HL-60/S4 (cell line): ENCODE results near the gene FAM193B.

Experiments
- in situ Hi-C: fragments of 300-500 bp; cut with MboI; formaldehyde crosslinking; loops from 2 replicates; pipeline ENCODE4 v1.14.3; 2022; ENCODE audit warnings: low sequenced_read_pairs

Gene FAM193B

DNA sequence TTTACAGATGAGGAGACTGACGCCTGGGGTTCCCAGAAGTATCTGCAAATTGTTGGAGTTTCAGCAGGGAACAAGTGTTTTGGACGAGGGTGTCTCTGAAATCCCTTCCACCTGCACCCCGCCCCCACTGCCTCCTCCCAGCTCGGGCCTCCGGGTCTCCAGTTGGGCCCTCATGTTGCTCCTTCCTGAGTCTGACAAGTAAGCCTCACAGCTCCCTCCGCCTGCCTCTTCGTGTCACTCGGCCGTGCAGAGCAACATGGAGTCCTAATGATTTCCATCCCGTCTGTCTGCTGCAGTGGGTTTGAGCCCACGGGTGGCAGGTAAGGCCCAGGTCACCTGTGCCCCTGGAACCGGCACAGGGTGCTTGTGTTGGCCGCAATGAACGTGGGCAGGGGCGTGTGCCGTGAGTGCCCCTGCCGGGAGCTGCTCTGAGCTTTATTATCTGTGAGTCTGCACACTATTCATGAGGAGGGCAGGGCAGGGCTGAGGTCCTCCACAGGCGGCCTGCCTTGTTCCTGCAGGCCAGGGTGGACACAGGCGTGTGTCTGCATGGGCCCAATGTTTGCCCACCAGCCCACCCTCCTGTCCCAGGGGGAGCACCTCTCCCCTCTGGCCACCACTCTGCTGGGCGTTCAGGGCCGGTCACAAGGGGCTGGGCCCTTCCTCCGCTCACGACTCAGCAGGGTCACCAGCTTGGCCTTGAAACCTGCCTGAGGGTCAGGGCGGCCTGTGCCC is 50.8 kb downstream of the FAM193B start:
- in situ Hi-C loops, result no loop called here

DNA sequence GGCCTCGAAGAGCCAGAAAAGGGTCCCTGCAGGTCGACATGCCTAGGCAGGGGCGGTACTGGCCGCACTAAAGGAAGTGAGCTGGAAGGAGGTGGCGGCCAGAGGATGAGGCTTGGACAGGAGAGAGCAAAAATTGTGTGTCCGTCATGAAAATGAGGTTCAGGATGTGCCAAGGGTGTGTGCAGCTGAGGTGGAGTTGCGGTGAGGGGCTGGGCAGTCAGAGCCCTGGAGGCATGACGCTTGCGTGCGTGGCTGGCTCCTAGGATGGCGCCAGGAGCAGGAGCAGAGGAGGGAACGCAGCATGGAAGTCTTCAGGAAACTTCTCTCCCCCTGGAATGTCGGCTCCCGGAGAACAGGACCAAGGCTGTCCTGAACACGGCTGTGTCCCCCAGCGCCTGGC is 51.5 kb downstream of the FAM193B start:
- in situ Hi-C loops, result no loop called here

DNA sequence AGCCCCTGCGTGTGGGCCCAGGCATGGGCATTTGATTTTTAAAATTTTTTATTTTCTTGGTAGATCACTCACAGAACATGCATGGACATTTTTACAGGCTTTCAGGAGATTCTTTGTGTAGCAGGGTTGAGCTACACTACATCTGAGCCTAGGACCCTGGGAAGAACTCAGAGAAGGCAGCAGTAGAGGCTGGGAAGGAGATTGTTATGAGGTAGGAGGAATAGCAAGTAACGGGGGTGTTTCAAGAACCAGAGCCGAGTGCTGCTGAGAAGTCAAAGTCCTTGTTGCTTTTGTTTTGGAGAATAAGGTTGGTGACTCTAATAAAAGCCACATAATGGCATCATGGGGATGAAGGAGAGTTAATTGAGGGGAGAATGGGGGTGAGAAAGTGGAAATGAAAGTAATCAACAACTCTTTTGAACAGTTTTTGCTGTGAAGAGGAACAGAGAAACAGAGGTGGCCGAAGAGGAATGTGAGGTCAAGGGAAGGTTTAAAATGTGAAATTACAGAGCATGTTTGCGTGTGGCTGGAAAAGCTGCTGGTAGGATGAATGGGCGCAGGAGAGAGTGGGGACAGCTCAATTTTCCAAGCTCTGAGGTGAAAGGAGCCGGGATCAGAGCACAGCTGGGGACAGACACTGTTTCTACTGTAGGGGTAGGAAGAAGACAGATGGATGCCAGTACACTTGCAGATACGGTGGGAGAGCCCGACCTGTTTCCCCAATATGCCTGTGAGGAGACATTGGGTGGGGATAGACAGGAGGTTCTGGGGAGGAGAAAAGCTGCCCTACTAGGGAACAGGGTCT is 52.3 kb downstream of the FAM193B start:
- in situ Hi-C loops, result no loop called here

DNA sequence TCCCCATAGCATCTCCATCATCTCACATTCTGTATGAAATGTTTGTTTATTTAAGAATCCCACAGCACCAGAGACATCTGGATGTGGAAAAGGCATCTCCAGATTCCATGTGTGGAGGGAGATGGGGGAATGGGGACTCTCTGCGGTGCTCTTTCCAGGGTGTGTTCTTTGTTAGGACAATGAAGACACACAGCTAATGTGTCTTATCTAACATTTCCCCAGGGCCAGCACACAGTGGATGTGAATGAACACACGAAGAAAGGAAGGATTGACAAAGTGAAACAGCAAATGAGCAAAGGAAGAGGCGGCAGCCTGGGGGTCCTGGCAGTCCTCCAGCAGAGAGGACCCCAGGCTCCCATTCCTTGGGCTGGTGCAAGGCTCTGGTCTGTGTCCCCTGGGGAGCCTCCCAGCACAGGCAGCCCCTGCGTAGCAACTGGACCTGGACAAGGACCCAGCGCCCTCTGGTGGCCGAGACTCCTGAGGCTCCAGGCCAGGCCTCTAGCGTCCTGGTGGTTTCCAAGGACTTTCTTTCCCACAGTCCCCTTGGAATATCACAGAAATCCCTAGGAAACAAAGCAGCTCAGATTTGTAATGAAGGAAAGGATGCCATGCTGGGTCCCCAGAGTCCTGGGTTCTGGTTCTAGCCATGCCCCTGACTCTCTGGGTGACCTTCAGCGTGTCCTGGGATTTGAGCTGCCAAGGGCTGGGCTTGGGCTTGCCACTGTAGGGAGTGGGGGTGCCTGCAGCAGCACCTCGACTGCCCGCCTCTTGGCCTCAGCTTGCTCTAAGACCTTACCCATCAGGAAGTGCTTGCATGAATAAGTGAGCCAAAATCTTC is 53.5 kb downstream of the FAM193B start:
- in situ Hi-C loops, result no loop called here

DNA sequence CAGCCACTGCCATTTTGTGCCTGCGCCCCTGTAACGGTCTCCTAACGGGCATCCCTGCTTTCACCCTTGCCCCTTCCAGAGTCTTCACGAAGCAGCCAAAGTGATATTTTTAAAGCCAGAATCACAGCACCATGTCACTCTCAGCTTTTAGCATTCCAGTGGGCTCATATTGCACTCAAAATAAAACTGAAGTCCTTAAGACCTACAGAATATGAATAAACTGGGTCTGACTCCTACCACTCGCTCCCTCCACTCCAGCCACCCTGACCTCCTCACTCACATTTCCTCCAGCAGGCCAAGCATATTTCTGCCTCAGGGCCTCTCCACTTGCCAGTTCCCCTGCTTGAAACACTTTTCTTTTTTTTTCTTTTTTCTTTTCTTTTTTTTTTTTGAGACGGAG is 54.5 kb downstream of the FAM193B start:
- in situ Hi-C loops, result no loop called here

DNA sequence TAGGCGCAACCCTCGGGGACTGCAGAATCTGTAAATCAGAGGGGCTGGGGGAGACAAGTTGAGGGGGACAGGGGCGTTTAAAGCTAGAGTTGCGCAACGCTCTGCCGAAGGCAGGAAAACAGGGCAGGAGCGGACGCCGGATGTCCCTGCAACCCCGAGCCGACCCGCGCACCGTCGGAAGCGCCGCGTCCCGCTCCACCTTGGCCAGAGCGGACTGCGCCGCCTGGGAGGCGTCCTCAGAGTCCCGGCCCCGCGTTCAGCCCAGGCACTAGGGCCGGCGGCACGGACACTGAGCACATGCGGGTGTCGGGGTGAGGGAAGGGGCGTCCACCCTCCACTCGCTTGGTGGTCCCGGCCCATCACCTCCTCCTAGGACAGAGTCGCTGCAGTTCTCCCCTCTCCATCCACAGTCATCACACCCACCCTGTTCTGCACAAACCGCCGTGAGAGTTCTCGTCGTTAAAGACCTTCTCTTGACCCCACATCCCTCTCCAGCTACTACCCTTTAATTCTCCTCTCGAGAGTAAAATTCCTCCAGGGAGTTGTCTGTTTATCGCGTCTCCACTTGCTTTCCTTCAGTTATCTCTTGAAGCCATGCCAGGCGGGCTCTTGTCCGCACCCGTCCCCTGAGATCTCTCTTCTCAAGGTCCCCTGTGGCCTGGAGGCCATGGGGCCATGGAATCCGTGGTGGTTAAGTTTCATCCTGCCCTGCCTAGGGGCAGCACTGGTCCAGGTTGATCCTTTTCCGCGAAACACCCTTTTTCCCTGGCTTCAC is 56.2 kb downstream of the FAM193B start:
- in situ Hi-C loops, result no loop called here

DNA sequence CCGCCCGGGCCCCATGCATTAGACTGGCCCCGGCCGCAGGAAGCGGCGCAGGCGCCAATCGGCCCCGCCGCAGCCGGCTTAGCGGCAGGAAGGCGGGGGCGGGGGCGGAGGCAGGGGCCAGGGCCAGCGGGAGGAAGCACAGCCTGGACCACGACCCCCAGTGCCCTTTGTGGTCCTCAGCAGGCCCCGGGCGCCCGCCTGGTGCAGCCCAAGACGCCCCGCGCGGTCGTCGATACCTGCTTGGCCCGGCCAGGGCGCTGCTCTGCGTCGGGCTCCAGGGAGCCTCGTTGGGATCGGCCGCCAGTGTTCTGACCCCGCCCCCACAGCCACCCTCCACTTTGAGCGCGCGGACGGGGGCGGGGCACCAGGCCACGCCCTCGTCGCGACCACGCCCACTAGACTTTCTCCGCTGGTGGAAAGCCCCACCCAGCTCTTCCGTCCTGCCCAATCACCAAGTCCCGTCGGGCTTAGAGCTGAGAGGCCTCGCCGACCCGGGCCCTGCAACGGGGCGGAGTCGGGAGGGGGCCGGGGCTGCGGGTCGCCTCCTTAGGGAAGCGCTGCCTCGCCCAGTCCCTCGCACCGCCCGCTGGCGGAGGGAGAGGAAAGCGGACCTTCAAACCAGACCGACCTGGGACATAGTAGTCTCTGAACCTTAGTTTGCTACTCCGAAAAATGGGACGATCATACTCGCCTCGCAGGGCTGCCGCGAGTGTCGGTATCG is 56.9 kb downstream of the FAM193B start, which contains the start of gene PDLIM7:
Gene PDLIM7 (minus strand): TSS at position 313 of the 721 bp plus-strand sequence. CDS start 1,092 bp downstream, outside the sequence.
- in situ Hi-C loops, result no loop called here

DNA sequence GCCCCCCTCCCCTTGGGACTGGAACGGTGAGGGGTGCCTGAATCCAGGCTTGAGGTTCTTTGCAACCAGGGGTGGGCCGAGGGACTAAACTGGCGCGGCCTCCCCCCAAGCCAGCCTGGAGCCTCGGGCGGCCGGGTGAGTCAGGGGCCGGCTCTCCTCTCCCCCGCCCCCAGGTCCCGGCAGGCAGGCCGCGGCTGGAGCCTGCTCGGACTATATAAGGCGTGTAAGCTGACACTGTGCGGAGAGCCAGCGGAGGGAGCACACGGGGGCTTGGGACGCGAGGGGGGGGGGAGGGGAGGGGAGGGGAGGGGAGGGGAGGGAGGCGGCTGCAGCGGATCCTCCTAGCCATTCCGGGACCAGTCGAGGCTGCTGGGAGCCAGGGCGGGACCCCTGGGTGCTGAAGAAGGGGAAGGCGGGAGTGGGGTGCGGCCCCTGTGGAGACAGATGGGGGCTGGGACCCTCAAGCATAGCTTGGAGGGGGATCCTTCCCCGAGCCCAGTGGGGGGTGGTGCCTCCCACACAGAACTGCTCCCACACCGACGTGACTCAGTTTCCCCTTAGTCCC is 57.6 kb downstream of the FAM193B start:
- in situ Hi-C loops, result no loop called here

DNA sequence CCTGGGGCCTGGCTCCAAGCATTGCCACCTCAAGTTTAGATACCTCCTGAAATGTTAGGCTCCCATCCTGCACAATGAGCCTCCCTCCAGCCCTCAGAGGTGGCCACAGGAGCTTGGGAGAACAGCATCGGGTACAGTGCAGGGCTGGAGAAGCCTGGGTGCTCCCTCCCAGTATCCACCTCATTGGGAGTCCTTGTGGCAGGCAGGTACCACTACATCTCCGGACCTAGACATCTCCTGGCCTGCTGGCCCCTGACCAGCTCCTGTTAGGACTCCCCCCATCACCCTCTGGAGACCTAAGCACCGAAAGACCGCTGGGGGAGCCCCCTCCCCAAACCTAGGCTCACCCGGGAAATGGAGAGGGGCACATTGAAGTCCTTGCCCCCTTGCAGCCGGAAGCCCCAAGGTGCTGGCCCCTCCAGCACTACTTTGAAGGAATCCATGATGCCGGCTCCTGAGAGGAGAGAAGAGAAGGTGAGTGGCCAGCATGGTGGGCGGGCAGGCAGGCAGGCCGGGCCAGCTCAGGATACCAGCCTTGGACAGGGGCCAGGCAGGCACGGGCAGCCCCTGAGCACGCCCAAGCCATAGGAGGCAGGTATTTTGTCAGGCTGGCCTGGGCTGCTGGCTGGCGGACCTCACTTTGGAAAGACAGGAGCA is 58.2 kb downstream of the FAM193B start:
- in situ Hi-C loops, result no loop called here

DNA sequence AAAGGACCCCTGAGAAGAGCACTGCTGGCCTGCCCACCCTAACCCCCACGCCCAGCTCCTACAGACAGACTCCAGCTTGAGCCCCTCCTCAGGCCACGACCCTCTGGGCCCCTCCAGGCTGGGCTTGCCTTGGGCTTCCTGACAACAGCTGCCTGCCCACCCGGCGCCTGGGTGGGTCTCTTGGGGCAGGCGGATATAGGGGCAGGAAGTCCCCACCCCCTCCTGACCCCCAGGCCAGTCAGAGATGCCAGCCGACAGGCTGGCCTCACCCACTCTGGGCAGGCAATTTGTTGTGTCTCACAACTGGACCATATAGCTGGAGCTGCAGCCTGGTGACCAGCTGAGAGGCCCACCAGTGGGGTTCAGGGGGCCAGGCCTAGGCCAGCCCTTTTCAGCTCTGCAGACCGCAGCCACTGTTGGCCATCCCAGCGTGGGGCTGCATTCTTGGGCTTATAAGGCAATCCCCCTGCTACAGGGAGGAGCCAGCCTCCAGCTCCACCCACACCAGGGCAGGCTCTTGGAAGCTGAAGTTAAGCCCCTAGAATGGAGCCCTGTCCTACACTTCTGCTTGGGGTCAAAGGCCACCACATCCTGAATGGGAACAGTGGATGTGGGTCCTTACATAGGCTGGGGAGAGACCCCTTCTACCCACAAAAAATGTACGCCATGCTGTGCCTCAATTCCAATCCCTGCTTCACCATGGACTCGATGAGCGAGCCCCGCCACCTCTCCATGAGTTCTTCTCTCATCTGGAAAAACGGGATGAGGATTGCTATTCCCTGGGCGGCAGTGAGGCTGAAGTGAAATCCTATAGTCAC is 58.9 kb downstream of the FAM193B start:
- in situ Hi-C loops, result no loop called here

DNA sequence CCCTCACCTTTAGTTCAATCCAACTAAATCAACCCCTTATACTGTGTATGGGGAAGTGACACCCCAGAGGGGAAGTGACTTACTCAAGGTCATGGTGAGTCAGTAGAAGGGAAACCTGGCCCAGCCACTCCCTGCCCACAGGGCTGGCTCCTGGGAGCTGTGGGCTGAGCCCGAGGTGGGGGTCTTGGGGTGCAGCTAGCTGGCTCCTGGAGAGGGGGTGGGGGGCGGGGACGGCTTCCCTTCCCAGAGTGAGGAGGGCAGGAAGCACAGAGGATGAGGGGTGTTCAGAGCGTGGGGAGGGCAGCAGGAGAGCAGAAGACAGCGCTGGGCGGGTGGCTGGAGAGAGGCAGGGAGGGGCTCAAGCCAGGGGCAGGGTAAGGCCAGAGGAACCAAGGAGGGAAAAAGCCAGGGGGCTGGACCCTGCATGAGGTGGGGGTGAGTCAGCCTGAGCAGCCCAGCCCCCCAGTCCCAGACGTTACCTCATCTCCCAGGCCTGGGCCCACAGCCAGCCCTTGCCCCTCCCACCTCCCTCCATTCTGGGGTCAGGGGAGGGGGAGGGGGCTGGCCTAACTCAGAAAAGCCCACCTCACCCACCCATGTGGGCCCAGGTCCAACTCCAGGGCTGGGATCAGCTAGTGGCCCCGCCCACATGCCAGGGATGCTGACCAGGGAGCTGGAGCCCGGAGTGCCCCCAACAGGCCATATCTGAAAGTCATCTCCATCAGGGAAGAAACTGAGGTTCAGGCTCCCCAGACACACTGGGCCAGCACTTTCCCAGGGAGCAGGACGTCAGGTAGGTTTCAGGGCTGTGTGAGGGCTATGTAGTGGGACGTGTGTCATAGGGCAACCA is 59.8 kb downstream of the FAM193B start:
- in situ Hi-C loops, result no loop called here

DNA sequence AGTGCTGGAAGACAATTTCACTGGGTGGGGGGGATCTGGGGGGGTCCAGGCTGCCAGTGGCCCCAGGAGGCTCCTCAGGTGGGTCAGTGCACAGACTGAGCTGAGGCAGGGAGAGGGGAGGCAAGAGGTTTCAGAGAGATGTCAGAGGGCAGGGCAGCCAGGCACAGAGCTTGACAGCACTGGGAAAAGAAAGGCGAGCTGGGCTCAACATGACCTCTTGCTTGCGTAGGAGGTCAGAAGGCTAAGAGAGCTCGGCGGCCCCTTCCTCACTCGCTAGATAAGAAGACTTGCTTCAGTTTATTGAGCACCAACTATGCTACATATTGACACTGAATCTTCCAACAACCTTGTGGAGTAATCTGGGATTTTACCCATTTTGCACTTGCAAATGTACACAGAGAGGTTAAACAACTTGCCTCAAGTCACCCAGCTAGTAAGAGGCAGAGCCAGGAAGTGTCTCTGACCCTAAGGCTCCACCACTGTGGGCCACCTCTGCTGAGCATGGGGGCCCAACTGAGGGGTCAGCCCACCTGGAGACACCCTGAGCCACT is 60.5 kb downstream of the FAM193B start:
- in situ Hi-C loops, result no loop called here

DNA sequence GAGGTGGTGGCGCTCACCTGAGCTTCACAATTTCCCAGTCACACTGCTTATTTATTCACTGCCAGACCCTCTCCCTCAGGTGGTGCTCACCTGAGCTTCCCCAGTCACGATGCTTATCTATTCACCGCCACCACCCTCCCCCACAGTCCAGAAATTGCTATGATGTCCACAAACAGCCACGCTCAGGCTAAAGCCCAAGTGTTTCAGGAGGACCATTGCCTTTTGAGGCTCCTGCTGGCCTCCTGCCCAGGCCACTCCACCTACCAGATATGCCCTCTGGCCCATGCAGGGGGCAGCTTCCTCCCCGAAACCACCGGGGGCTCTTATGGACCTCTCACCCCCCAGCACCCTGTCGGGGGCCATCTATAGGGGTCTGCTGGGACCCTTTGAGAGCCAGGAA is 61.5 kb downstream of the FAM193B start:
- in situ Hi-C loops, result no loop called here

DNA sequence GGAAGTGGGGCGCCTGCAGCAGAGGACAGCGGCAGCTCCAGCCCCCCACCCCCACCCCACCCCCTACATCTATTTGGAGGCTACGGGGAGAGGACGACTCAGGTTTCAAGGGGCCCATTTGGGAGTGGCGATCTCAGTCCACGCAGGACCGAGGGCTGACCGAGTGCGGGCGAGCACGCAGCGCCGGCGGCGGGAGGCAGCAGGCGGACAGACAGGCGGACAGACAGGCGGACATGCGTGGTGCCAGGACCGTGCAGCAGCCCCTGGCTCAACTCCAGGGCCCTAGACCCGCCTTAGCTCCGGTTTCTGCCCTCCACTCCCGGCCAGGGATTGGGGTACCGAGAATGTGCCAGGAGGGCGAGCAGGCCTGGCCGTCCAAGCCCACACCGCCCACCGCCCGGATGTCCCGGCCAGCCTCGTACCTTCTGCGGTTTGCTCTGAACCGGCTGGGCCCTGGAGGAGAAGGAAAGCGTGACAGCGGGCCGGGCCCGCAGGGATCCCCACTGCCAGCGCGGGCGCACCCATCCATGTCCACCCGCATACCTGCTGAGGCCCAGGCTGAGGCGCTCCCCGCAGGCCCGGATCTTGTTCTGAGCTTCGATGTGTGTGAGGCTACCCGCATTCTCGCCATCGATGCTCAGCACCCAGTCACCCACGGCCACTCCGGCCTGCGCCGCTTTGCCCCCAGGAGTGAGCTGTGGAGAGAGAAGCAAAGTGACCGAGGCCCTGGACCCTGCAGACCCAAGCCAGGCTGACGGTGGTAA is 62.2 kb downstream of the FAM193B start:
- in situ Hi-C loops, result no loop called here

DNA sequence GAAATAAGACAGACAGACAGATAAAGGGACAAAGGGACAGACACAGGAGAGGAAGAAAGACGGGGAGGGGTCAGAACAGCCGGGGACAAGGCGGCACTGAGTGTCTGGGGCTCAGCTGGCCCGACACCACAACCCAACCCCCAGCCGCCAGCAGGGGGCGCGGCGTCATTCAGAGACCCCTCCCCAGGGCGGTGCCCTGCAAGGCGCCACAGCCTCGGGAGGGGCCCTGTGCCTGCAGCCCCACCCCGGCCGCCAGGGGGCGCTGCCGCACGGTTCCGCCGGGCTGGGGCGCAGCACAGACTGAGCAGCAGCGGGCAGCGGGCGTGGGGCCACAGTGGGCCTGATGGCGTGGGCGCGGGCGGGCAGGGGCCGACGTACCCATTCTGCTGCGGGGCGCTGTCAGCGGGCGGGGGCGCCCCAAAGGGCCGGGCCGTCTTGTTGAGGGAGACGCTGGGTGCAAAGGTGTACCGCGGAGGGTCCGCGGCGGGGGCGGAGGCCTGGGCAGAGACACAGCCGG is 62.9 kb downstream of the FAM193B start:
- in situ Hi-C loops, result no loop called here

DNA sequence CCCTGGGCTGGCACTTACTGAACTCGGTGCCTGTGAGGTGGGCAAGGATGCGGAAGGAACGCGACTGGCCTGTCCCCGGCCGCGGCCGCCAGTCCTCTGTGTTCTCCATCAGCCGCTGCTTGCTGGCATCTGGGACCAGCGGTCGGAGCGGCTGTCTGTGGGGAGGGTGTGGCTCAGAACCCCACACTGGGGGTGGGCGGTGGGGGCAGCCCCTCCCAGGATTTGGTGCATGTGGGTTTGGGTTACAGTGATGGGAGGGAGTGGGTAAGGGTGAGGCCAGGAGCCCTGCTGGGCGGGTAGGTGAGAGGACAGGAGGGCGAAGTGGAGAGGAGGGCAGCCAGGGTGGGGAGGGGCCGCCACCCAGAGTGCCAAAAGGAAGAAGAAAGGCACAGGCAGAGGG is 63.4 kb downstream of the FAM193B start:
- in situ Hi-C loops, result no loop called here
